ENCODE measurements around the gene AXL. TPM values are rescaled to one million over a fixed set of nuclear protein-coding genes. Genes with fewer than 3 reads are reported as not detected.
A peak's percentile ranks its signal among the peaks of the same experiment; 100 is the strongest.
"Not testable (repeated sequence)": the region's sequence is repeated elsewhere in the genome, so short reads cannot be mapped to it uniquely, and the experiment has no call there.

AXL gene
- polyA plus RNA-seq, 1 experiment, result 260 TPM

- not testable (repeated sequence) for H3K36me3 ChIP-seq (ENCODE audit: control insufficient read depth, insufficient read depth, low read length); H3K4me3 ChIP-seq (ENCODE audit: low read depth, low read length); DNase-seq (ENCODE audit: low read depth); H3K27me3 ChIP-seq (ENCODE audit: control insufficient read depth, insufficient read depth, low read length)
- peak; percentile 94 for TF ChIP-seq CTCF (IDR thresholded peaks at IDR 0.05; ENCODE audit: insufficient read depth, low read depth, low read length)
- ChIA-PET POLR2A (interaction anchor here (0.6 kb wide), 1 partner anchor 73 kb away, joined by 10 read pairs; no protein-coding TSS in a partner anchor), CTCF (interaction anchor here (0.6 to 8.6 kb wide), 15 partner anchors 10 to 151 kb away, joined by 3 to 125 read pairs (median 7); partner anchors contain the start of genes AXL, CCDC97, CYP2S1 and HNRNPUL1)
Observed at GRCh38 chr19:41204338-41204737, 14.7 kb upstream of the AXL start.

- Histone ChIP-seq H3K27me3 (ENCODE audit: control insufficient read depth, insufficient read depth, low read length) (no peaks in the 10 kb centered on the region), H3K36me3 (ENCODE audit: control insufficient read depth, insufficient read depth, low read length) (no peaks in the 10 kb centered on the region), H3K4me3 (ENCODE audit: low read depth, low read length) (no peak overlapping the region)
- no peak for DNase-seq (ENCODE audit: low read depth)
- ChIA-PET CTCF (interaction anchor here (0.6 to 8.6 kb wide), 8 partner anchors 13 to 146 kb away, joined by 3 to 125 read pairs (median 6); partner anchors contain the start of genes AXL, CCDC97 and HNRNPUL1), POLR2A (no interaction called here)
- TF ChIP-seq CTCF (IDR thresholded peaks at IDR 0.05; ENCODE audit: insufficient read depth, low read depth, low read length), result 0 out of 2 replicates have a peak, but pooled peaks have one; percentile 1
Observed at GRCh38 chr19:41205995-41206394, 13.0 kb upstream of the AXL start.

- H3K4me3 ChIP-seq (ENCODE audit: low read depth, low read length), result no peak overlapping the region
- no peaks in the 10 kb centered on the region for H3K27me3 ChIP-seq (ENCODE audit: control insufficient read depth, insufficient read depth, low read length)
- DNase-seq (ENCODE audit: low read depth), result no peak
- CTCF ChIA-PET, result interaction anchor here (1.0 to 8.6 kb wide), 6 partner anchors 12 to 145 kb away, joined by 3 to 125 read pairs (median 16); partner anchors contain the start of genes AXL, CCDC97 and HNRNPUL1
- no peaks in the 10 kb centered on the region for H3K36me3 ChIP-seq (ENCODE audit: control insufficient read depth, insufficient read depth, low read length)
- TF ChIP-seq CTCF (IDR thresholded peaks at IDR 0.05; ENCODE audit: insufficient read depth, low read depth, low read length), result no peak
- POLR2A ChIA-PET, result no interaction called here
Observed at GRCh38 chr19:41206456-41206855, 12.6 kb upstream of the AXL start.

GRCh38 chr19:41206926-41207750 lies 11.9 kb upstream of the AXL start:
- Histone ChIP-seq H3K27me3 (ENCODE audit: control insufficient read depth, insufficient read depth, low read length) (no peaks in the 10 kb centered on the region), H3K36me3 (ENCODE audit: control insufficient read depth, insufficient read depth, low read length) (no peaks in the 10 kb centered on the region), H3K4me3 (ENCODE audit: low read depth, low read length) (no peak overlapping the region)
- ChIA-PET POLR2A (no interaction called here), CTCF (interaction anchor here (0.7 to 8.6 kb wide), 5 partner anchors 12 to 144 kb away, joined by 3 to 125 read pairs (median 7); partner anchors contain the start of genes AXL and HNRNPUL1)
- no peak for DNase-seq (ENCODE audit: low read depth)
- no peak for TF ChIP-seq CTCF (IDR thresholded peaks at IDR 0.05; ENCODE audit: insufficient read depth, low read depth, low read length)

- Histone ChIP-seq H3K4me3 (ENCODE audit: low read depth, low read length) (no peak overlapping the region), H3K27me3 (ENCODE audit: control insufficient read depth, insufficient read depth, low read length) (no peaks in the 10 kb centered on the region), H3K36me3 (ENCODE audit: control insufficient read depth, insufficient read depth, low read length) (no peaks in the 10 kb centered on the region)
- ChIA-PET POLR2A (no interaction called here), CTCF (interaction anchor here (0.8 kb wide), 1 partner anchor 149 kb away, joined by 3 read pairs; no protein-coding TSS in a partner anchor)
- TF ChIP-seq CTCF (IDR thresholded peaks at IDR 0.05; ENCODE audit: insufficient read depth, low read depth, low read length), result no peak
- DNase-seq (ENCODE audit: low read depth), result no peak
Observed at GRCh38 chr19:41214161-41214560, 4.9 kb upstream of the AXL start.
